ENCODE results near the gene HDX.
A peak's percentile ranks its signal among the peaks of the same experiment; 100 is the strongest.
"Not testable (repeated sequence)": the region's sequence is repeated elsewhere in the genome, so short reads cannot be mapped to it uniquely, and the experiment has no call there.

The HDX gene

GRCh38 chrX:84339507-84340364 is 162.5 kb downstream of the HDX start:
- no peak for DNase-seq (ENCODE audit: low read depth)

- no peak for DNase-seq (ENCODE audit: low read depth)
These were observed 165.6 kb downstream of the HDX start for GRCh38 chrX:84336646-84337045.

- no peak for DNase-seq (ENCODE audit: low read depth)
These were observed 167.1 kb downstream of the HDX start for GRCh38 chrX:84335121-84335520.

GRCh38 chrX:84322083-84322827 is 180.0 kb downstream of the HDX start:
- no peak for DNase-seq (ENCODE audit: low read depth)

- DNase-seq (ENCODE audit: low read depth) = peak; percentile 3
These were observed 181.6 kb downstream of the HDX start for GRCh38 chrX:84320614-84321013.

GRCh38 chrX:84320023-84320422 is 182.2 kb downstream of the HDX start:
- DNase-seq (ENCODE audit: low read depth) = no peak

- no peak for DNase-seq (ENCODE audit: low read depth)
These were observed 183.6 kb downstream of the HDX start for GRCh38 chrX:84318661-84319060.

GRCh38 chrX:84315946-84316345 is 186.3 kb downstream of the HDX start:
- DNase-seq (ENCODE audit: low read depth) = not testable (repeated sequence)
